Aorta (tissue), 5 donors: Measurements from ENCODE around the gene SMAD4. TPM values are rescaled to one million over a fixed set of nuclear protein-coding genes. Genes with fewer than 3 reads are reported as not detected.

ENCODE experiments used
- ATAC-seq: fragments of 200-7000 bp; cut with Tn5 transposase; one replicate; pipeline ENCODE4 v1.9.1; 2022; ENCODE audit warnings: moderate library complexity; ENCODE audit not compliant: low FRiP score
- DNase-seq, 2 donors: peaks; one replicate each; pipeline ENCODE4 v3.0.0-alpha.2; 2020
- H3K27ac ChIP-seq, 2 donors: one replicate each; pipeline ENCODE4 v1.5.1; 2013; ENCODE audit warnings: low read length in 2 of 2, mild to moderate bottlenecking in 2 of 2, moderate library complexity in 2 of 2, control low read depth in 1 of 2, inconsistent platforms in 1 of 2, low read depth in 1 of 2
- H3K27me3 ChIP-seq, 2 donors: one replicate each; pipeline ENCODE4 v1.6.1; 2013; ENCODE audit warnings: control low read depth in 1 of 2, low read length in 1 of 2, mild to moderate bottlenecking in 1 of 2, moderate library complexity in 1 of 2; ENCODE audit not compliant: insufficient read depth in 2 of 2, control insufficient read depth in 1 of 2
- H3K36me3 ChIP-seq, 2 donors: one replicate each; pipeline ENCODE4 v1.6.1; 2013; ENCODE audit warnings: control low read depth in 1 of 2, low read length in 1 of 2, mild to moderate bottlenecking in 1 of 2; ENCODE audit not compliant: insufficient read depth in 2 of 2, control insufficient read depth in 1 of 2
- H3K4me1 ChIP-seq, 2 donors: one replicate each; pipeline ENCODE4 v1.6.1; 2013; ENCODE audit warnings: low read length in 2 of 2, control low read depth in 1 of 2, mild to moderate bottlenecking in 1 of 2, moderate library complexity in 1 of 2; ENCODE audit not compliant: insufficient read depth in 2 of 2, control insufficient read depth in 1 of 2
- H3K4me3 ChIP-seq, 2 donors: one replicate each; pipeline ENCODE4 v1.5.1; 2013; ENCODE audit warnings: low read length in 2 of 2, control low read depth in 1 of 2, mild to moderate bottlenecking in 1 of 2
- H3K9me3 ChIP-seq: one replicate; pipeline ENCODE4 v1.6.1; 2013; ENCODE audit warnings: mild to moderate bottlenecking, low read length; ENCODE audit not compliant: control insufficient read depth
- WGBS, 2 donors: extraction: QIAGEN DNeasy Blood & Tissue Kit; methylation state at CpG; one replicate each; pipeline ENCODE4 v1.1.7; 2013; 5-methylcytosine and 5-hydroxymethylcytosine counted together
- intact Hi-C, 2 donors: fragments of 100-400 bp; cut with DNase I; formaldehyde crosslinking; loops; one replicate each; pipeline versions ENCODE4 v1.14.2 to v1.15.0; 2022
- polyA plus RNA-seq, 2 donors: library from polyadenylated mRNA; stranded (reverse); fragments of 200-250 nt; gene quantifications; one replicate each; pipeline ENCODE4 v1.2.3, GENCODE V29; 2013
- total RNA-seq, 2 donors: library from RNA; stranded (reverse); fragmentation: NEBNext Ultra II Directional; extraction: Animal tissue kit (Norgen Biotek cat#: 25700); gene quantifications; one replicate each; pipeline ENCODE4 v1.2.1, GENCODE V29; 2021
- donor health status: healthy with polysubstance abuse.
- donor health status: Bipolar disorder and iron deficiency.
- donor health status: DM: no; HTN: no; CAD: no.
- donor health status: DM: no; HTN: no; CAD: no.
- donor health status: DM: yes; HTN: yes; CAD: no.

SMAD4 gene
- total and polyA plus RNA-seq, 4 donors = 26.9 to 136 (median 72.4) TPM

DNA sequence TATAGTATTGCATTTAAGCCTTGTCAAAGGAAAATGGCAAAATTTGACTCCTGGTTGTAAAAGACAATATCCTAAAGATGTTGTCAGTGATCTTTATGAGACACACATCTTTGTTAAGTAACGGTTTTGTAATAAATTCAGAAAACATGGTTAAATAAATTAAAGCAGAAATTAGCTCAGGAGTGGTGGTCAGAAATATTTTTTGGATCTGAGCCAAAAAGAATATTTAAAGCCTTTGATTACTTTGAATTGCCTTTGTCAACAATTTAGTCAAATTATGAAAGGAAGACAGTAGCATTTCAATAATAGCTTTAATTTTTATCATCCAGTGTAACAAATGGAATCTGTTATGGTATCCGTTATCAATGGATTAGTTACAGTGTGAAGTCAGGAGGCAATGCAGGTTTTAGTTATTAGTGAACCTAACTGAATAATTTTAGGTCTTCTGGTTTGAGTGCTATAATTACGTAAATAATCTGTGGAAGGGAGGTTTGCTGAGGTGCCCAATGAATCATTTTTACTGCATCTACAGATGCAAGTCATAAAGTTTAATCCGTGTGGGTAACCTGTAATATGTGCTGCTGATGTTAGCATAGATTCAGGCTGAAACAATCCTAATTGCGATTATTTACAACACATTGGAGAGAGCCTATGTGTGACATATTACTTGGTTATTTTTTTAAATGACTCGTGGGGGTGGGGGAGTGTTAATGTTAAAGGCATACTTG is 42.7 kb downstream of the SMAD4 start:
- DNase-seq (no peak), ATAC-seq (no peak)
- intact Hi-C loops = no loop called here
- no peak overlapping the region for H3K4me3 ChIP-seq
- no peak overlapping the region for H3K27ac ChIP-seq
- 93% methylated on average over 6 of the region's 6 CpGs for WGBS, 2 donors
- peaks cover 0 to 3% of the 10 kb centered on the region in 2 donors for H3K36me3 ChIP-seq
- no peaks in the 10 kb centered on the region for H3K27me3 ChIP-seq
- H3K9me3 ChIP-seq = no peaks in the 10 kb centered on the region
- H3K4me1 ChIP-seq = peaks cover 0 to 2% of the 10 kb centered on the region in 2 donors

DNA sequence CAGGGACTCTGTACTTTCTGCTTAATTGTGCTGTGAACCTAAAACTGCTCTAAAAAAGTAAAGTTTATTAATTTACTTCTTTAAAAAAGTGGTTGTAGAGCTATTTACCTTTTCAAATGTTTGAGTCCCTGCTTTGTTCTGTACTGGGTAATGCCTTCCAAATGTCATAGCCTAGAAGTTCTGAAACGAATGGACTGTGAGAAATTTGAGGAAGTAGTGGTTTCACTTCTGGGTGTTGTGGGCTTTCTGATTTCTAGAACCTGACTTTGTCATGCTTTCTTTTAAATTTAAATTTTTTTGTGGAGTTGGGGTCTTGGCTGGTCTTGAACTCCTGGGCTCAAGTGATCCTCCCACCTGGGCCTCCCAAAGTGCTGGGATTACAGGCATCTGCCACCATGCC is 44.6 kb downstream of the SMAD4 start:
- peaks cover 0 to 2% of the 10 kb centered on the region in 2 donors for H3K4me1 ChIP-seq
- no peak for ATAC-seq
- no peak overlapping the region for H3K4me3 ChIP-seq
- H3K27me3 ChIP-seq = no peaks in the 10 kb centered on the region
- no peak for DNase-seq
- intact Hi-C loops = no loop called here
- H3K27ac ChIP-seq = no peak overlapping the region
- no peaks in the 10 kb centered on the region for H3K9me3 ChIP-seq
- peaks cover 0 to 1% of the 10 kb centered on the region in 2 donors for H3K36me3 ChIP-seq
- WGBS, 2 donors = 73 to 76% methylated on average over 1 of the region's 1 CpG

DNA sequence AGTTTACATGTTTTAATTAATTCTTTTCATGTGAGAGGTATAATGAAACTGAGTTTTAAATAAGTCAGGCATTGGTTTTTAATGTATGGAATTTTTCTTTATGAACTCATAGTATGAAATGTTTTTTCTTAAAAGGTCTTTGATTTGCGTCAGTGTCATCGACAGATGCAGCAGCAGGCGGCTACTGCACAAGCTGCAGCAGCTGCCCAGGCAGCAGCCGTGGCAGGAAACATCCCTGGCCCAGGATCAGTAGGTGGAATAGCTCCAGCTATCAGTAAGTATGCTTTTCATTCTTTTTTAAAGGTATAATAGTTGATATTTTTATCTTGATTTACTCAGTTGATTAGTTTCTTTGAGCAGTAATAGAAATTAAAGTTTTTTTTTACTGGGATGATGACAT is 46.5 kb downstream of the SMAD4 start:
- intact Hi-C loops = no loop called here
- Histone ChIP-seq H3K4me1 (no peaks in the 10 kb centered on the region), H3K27ac (no peak overlapping the region), H3K36me3 (peaks cover 0 to 5% of the 10 kb centered on the region in 2 donors), H3K9me3 (no peaks in the 10 kb centered on the region), H3K27me3 (no peaks in the 10 kb centered on the region), H3K4me3 (no peak overlapping the region)
- WGBS, 2 donors = 58 to 74% methylated on average over 4 of the region's 4 CpGs
- no peak for DNase-seq
- no peak for ATAC-seq

DNA sequence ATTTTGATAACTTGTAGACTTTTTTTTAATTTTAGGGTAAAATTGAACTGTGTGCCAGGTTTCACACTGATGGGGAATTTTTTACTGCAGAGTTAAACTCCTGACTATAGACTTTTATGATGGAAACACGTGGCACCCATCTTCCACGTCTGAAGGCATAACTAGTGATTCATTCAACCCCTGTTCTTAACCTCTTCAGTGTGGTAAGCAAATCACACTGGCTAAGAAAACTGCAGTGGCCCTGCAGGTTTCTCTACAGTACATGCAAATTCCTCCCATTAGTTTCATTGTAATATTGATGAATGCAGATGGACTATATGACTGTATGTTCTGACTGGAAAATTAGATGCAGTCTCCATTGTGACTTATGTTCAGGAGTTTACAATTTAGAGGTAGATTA is 47.2 kb downstream of the SMAD4 start:
- ATAC-seq = no peak
- WGBS, 2 donors = 10 to 15% methylated on average over 2 of the region's 2 CpGs
- H3K36me3 ChIP-seq = peaks cover 0 to 5% of the 10 kb centered on the region in 2 donors

DNA sequence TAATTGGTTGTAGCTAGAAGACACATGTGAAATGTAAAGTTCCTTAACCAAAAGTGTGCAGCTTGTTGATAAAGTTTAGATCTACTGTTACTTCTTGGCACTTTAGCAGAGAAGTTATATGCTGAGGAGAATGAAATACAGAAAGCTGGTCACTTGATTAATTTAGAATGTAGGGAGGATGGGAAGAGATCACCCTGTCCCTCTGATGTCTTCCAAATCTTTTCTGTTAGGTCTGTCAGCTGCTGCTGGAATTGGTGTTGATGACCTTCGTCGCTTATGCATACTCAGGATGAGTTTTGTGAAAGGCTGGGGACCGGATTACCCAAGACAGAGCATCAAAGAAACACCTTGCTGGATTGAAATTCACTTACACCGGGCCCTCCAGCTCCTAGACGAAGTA is 48.0 kb downstream of the SMAD4 start:
- intact Hi-C loops = no loop called here
- no peak for DNase-seq
- no peak for ATAC-seq
- no peak overlapping the region for H3K27ac ChIP-seq
- peaks cover 0 to 5% of the 10 kb centered on the region in 2 donors for H3K36me3 ChIP-seq
- H3K4me1 ChIP-seq = no peaks in the 10 kb centered on the region
- H3K9me3 ChIP-seq = no peaks in the 10 kb centered on the region
- no peaks in the 10 kb centered on the region for H3K27me3 ChIP-seq
- no peak overlapping the region for H3K4me3 ChIP-seq
- 90 to 92% methylated on average over 5 of the region's 5 CpGs for WGBS, 2 donors

More for the DNA sequence above, 47.2 kb downstream of the SMAD4 start:
- no peak for DNase-seq
- no peaks in the 10 kb centered on the region for H3K4me1 ChIP-seq
- intact Hi-C loops = no loop called here
- H3K9me3 ChIP-seq = no peaks in the 10 kb centered on the region
- H3K27me3 ChIP-seq = no peaks in the 10 kb centered on the region
- no peak overlapping the region for H3K4me3 ChIP-seq
- H3K27ac ChIP-seq = no peak overlapping the region

DNA sequence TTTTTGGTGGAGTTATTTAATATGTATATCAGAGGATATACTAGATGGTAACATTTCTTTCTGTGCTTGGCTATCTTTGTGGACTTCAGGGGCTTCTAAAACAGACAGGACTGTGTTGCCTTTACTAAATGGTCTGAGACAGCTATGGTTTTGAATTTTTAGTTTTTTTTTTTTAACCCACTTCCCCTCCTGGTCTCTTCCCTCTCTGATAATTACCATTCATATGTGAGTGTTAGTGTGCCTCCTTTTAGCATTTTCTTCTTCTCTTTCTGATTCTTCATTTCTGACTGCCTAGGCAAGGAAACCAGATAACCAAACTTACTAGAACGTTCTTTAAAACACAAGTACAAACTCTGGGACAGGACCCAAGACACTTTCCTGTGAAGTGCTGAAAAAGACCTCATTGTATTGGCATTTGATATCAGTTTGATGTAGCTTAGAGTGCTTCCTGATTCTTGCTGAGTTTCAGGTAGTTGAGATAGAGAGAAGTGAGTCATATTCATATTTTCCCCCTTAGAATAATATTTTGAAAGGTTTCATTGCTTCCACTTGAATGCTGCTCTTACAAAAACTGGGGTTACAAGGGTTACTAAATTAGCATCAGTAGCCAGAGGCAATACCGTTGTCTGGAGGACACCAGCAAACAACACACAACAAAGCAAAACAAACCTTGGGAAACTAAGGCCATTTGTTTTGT is 52.7 kb downstream of the SMAD4 start:
- no peak for ATAC-seq
- intact Hi-C loops = no loop called here

DNA sequence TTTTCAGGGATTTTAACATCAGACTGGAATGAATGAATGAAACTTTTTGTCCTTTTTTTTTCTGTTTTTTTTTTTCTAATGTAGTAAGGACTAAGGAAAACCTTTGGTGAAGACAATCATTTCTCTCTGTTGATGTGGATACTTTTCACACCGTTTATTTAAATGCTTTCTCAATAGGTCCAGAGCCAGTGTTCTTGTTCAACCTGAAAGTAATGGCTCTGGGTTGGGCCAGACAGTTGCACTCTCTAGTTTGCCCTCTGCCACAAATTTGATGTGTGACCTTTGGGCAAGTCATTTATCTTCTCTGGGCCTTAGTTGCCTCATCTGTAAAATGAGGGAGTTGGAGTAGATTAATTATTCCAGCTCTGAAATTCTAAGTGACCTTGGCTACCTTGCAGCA is 53.4 kb downstream of the SMAD4 start:
- H3K4me1 ChIP-seq = no peaks in the 10 kb centered on the region
- peaks cover 0 to 10% of the 10 kb centered on the region in 2 donors for H3K36me3 ChIP-seq
- 36 to 89% methylated on average over 1 of the region's 1 CpG for WGBS, 2 donors
- no peak overlapping the region for H3K27ac ChIP-seq
- DNase-seq (no peak), ATAC-seq (no peak)
- intact Hi-C loops = no loop called here
- H3K27me3 ChIP-seq = no peaks in the 10 kb centered on the region
- no peaks in the 10 kb centered on the region for H3K9me3 ChIP-seq
- no peak overlapping the region for H3K4me3 ChIP-seq

More for the DNA sequence above, 52.7 kb downstream of the SMAD4 start:
- Histone ChIP-seq H3K4me1 (no peaks in the 10 kb centered on the region), H3K27me3 (no peaks in the 10 kb centered on the region), H3K4me3 (no peak overlapping the region), H3K36me3 (peaks cover 0 to 10% of the 10 kb centered on the region in 2 donors), H3K27ac (no peak overlapping the region), H3K9me3 (no peaks in the 10 kb centered on the region)
- no peak for DNase-seq
- WGBS, 2 donors = 12 to 14% methylated on average over 2 of the region's 2 CpGs

DNA sequence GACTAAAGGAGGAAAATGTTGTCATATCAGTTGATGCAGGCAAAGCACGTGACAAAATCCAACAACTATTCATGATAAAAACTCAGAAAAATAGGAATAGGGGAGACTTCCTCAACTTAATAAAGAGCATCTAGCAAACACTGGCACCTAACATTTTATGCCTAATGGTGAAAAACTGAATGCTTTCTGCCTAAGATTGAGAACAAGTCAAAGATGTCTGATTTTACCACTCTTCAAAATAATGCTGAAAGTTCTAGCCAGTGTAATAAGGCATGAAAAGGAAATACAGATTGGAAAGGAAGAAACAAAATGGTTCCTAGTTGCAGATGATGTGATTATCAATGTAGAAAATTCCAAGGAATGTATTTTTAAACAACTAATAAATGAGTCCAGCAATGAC is 58.4 kb downstream of the SMAD4 start:
- intact Hi-C loops = no loop called here
- ATAC-seq = no peak

DNA sequence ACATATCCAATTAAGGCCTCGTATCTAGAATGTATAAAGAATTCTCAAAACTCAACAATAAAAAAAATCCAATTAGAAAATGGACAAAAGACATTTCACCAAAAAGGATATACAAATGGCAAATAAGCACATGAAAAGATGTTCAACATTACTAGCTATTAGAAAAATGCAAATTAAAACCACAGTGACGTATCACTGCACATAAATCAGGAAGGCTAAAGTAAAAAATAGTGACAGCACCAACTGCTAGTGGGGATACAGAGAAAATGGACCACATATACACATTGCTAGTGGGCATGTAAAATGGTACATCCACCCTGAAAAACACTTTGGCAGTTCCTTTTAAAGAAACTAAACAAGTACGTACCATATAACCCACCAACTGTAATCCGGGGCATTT is 59.7 kb downstream of the SMAD4 start:
- DNase-seq (no peak), ATAC-seq (no peak)
- H3K27me3 ChIP-seq = no peaks in the 10 kb centered on the region
- no peak overlapping the region for H3K4me3 ChIP-seq
- no peak overlapping the region for H3K27ac ChIP-seq
- H3K4me1 ChIP-seq = no peaks in the 10 kb centered on the region
- H3K9me3 ChIP-seq = no peaks in the 10 kb centered on the region
- intact Hi-C loops = no loop called here
- WGBS, 2 donors = 88% methylated on average over 4 of the region's 4 CpGs
- H3K36me3 ChIP-seq = peaks cover 0 to 4% of the 10 kb centered on the region in 2 donors

More for the DNA sequence above, 58.4 kb downstream of the SMAD4 start:
- Histone ChIP-seq H3K4me1 (no peaks in the 10 kb centered on the region), H3K27me3 (no peaks in the 10 kb centered on the region), H3K9me3 (no peaks in the 10 kb centered on the region), H3K4me3 (no peak overlapping the region), H3K36me3 (peaks cover 0 to 4% of the 10 kb centered on the region in 2 donors), H3K27ac (no peak overlapping the region)
- WGBS, 2 donors = 97 to 99% methylated on average over 1 of the region's 1 CpG
- DNase-seq = no peak
